Neural cell (in vitro differentiated cells): ENCODE data around the gene INO80. TPM values are rescaled to one million over a fixed set of nuclear protein-coding genes. Genes with fewer than 3 reads are reported as not detected.

Experiments used
- H2AFZ ChIP-seq: fragments of 200-600, 300-800 bp; sonication (generic), shearing (Covaris generic); 2 replicates; pipeline ENCODE4 v1.6.0; 2014; ENCODE audit warnings: low read depth, mild to moderate bottlenecking, antibody characterized with exemption, low read length, moderate library complexity
- H3F3A ChIP-seq: fragments of 200-600 bp; shearing (Covaris generic); 2 replicates; pipeline ENCODE4 v1.6.1; 2016; ENCODE audit warnings: mild to moderate bottlenecking, moderate library complexity, mixed read lengths, antibody characterized with exemption, low read length; ENCODE audit not compliant: insufficient read depth, poor library complexity, severe bottlenecking
- H3K27ac ChIP-seq: fragments of 200-600, 300-800 bp; sonication (generic), shearing (Covaris generic); 2 replicates; pipeline ENCODE4 v1.5.1; 2014; ENCODE audit warnings: mild to moderate bottlenecking, low read length, moderate library complexity
- H3K27me3 ChIP-seq: fragments of 300-800, 200-600 bp; sonication (generic), shearing (Covaris generic); 2 replicates; pipeline ENCODE4 v1.6.0; 2014; ENCODE audit warnings: mild to moderate bottlenecking, low read depth, low read length, moderate library complexity; ENCODE audit not compliant: insufficient read depth
- H3K36me3 ChIP-seq: fragments of 300-800, 200-600 bp; sonication (generic), shearing (Covaris generic); 2 replicates; pipeline ENCODE4 v1.5.1; 2014; ENCODE audit warnings: mild to moderate bottlenecking, antibody characterized with exemption, low read length, moderate library complexity; ENCODE audit not compliant: insufficient read depth
- H3K4me2 ChIP-seq: fragments of 300-800, 200-600 bp; sonication (generic), shearing (Covaris generic); 2 replicates; pipeline ENCODE4 v1.6.0; 2014; ENCODE audit warnings: mild to moderate bottlenecking, low read length
- H3K4me3 ChIP-seq: fragments of 300-800, 200-600 bp; sonication (generic), shearing (Covaris generic); 2 replicates; pipeline ENCODE4 v1.5.1; 2014; ENCODE audit warnings: mild to moderate bottlenecking, low read length, moderate library complexity
- H3K79me2 ChIP-seq: fragments of 200-600 bp; shearing (Covaris generic); replicated peaks from 2 replicates; pipeline ENCODE4 v1.6.0; 2014; ENCODE audit warnings: mild to moderate bottlenecking, low read length, moderate library complexity; ENCODE audit not compliant: insufficient read depth
- H3K9ac ChIP-seq: fragments of 300-800, 200-600 bp; sonication (generic), shearing (Covaris generic); 2 replicates; pipeline ENCODE4 v1.6.1; 2016; ENCODE audit warnings: mild to moderate bottlenecking, low read length, mixed read lengths
- H3K9me2 ChIP-seq: fragments of 200-600 bp; shearing (Covaris generic); 2 replicates; pipeline ENCODE4 v1.6.1; 2016; ENCODE audit warnings: mild to moderate bottlenecking, low read length, mixed read lengths; ENCODE audit not compliant: insufficient read depth
- H3K9me3 ChIP-seq: fragments of 200-600, 300-800 bp; sonication (generic), shearing (Covaris generic); 2 replicates; pipeline ENCODE4 v1.6.1; 2016; ENCODE audit warnings: mild to moderate bottlenecking, mixed run types, low read length, moderate library complexity, mixed read lengths
- H4K20me1 ChIP-seq: fragments of 200-600 bp; shearing (Covaris generic); 2 replicates; pipeline ENCODE4 v1.6.1; 2016; ENCODE audit warnings: mild to moderate bottlenecking, mixed run types; ENCODE audit not compliant: insufficient read depth
- CTCF ChIP-seq: fragments of 450-650 bp; IDR thresholded peaks from 2 replicates; pipeline ENCODE4 v1.5.1; 2014; ENCODE audit warnings: antibody characterized with exemption, mild to moderate bottlenecking, moderate library complexity; ENCODE audit not compliant: poor library complexity, severe bottlenecking
- EP300 ChIP-seq: fragments of 450-650 bp; conservative IDR thresholded peaks from 2 replicates; pipeline ENCODE4 v1.6.1; 2014; ENCODE audit warnings: antibody characterized with exemption, mild to moderate bottlenecking, moderate library complexity; ENCODE audit not compliant: poor library complexity, severe bottlenecking
- EZH2 ChIP-seq: fragments of 200-600, 300-800 bp; shearing (Covaris generic), sonication (generic); IDR thresholded peaks from 2 replicates; pipeline ENCODE4 v1.6.1; 2014; ENCODE audit warnings: antibody characterized with exemption, low read length, borderline replicate concordance, mild to moderate bottlenecking; ENCODE audit not compliant: insufficient read depth, poor library complexity, severe bottlenecking
- MXI1 ChIP-seq: fragments of 450-650 bp; conservative IDR thresholded peaks from 2 replicates; pipeline ENCODE4 v1.6.1; 2014; ENCODE audit warnings: antibody characterized with exemption, mild to moderate bottlenecking; ENCODE audit not compliant: poor library complexity, severe bottlenecking
- POLR2AphosphoS5 ChIP-seq: IDR thresholded peaks from 2 replicates; pipeline ENCODE4 v1.6.1; 2012
- RAD21 ChIP-seq: fragments of 450-650 bp; conservative IDR thresholded peaks from 2 replicates; pipeline ENCODE4 v1.6.1; 2014; ENCODE audit warnings: antibody characterized with exemption, mild to moderate bottlenecking, moderate library complexity
- REST ChIP-seq: IDR thresholded peaks from 2 replicates; pipeline ENCODE4 v1.6.1; 2012; ENCODE audit warnings: borderline replicate concordance
- SMC3 ChIP-seq: fragments of 450-650 bp; conservative IDR thresholded peaks from 2 replicates; pipeline ENCODE4 v1.6.1; 2014; ENCODE audit warnings: antibody characterized with exemption, mild to moderate bottlenecking, moderate library complexity; ENCODE audit not compliant: poor library complexity
- TAF1 ChIP-seq: IDR thresholded peaks from 2 replicates; pipeline ENCODE4 v1.6.1; 2012; ENCODE audit warnings: low read depth
- polyA plus RNA-seq: library from polyadenylated mRNA; depleted of rRNA; stranded (reverse); fragments of >200 nt; gene quantifications from 2 replicates; pipeline ENCODE4 v1.2.3, GENCODE V29; 2014

Gene INO80
- polyA plus RNA-seq, 1 donor from 2014 or later: 8.4 TPM

GRCh38 chr15:41020311-41020710, 95.8 kb downstream of the INO80 start:
- Histone ChIP-seq H3K9me3 (no peaks in the 10 kb centered on the region), H3K27ac (no peak overlapping the region), H3K9me2 (no peaks in the 10 kb centered on the region), H2AFZ (no peak overlapping the region), H3K27me3 (no peaks in the 10 kb centered on the region), H3K4me3 (no peak overlapping the region), H3K36me3 (no peaks in the 10 kb centered on the region), H3K79me2 (no peaks in the 10 kb centered on the region), H4K20me1 (no peaks in the 10 kb centered on the region), H3K9ac (no peak overlapping the region), H3F3A (no peaks in the 10 kb centered on the region), H3K4me2 (no peak overlapping the region)
- no peak for TF ChIP-seq EP300
- TF ChIP-seq EZH2: no peak
- TF ChIP-seq CTCF: no peak
- TF ChIP-seq TAF1: no peak
- TF ChIP-seq RAD21: no peak
- no peak for TF ChIP-seq REST
- no peak for TF ChIP-seq POLR2AphosphoS5
- TF ChIP-seq MXI1: no peak
- no peak for TF ChIP-seq SMC3

GRCh38 chr15:41019174-41019573, 96.9 kb downstream of the INO80 start:
- no peaks in the 10 kb centered on the region for H3K9me3 ChIP-seq
- H4K20me1 ChIP-seq: no peaks in the 10 kb centered on the region
- H2AFZ ChIP-seq: no peak overlapping the region
- no peaks in the 10 kb centered on the region for H3K27me3 ChIP-seq
- no peak overlapping the region for H3K9ac ChIP-seq
- no peaks in the 10 kb centered on the region for H3K36me3 ChIP-seq
- H3K4me3 ChIP-seq: no peak overlapping the region
- no peak overlapping the region for H3K4me2 ChIP-seq
- H3K79me2 ChIP-seq: no peaks in the 10 kb centered on the region
- H3K27ac ChIP-seq: no peak overlapping the region
- no peaks in the 10 kb centered on the region for H3F3A ChIP-seq
- H3K9me2 ChIP-seq: no peaks in the 10 kb centered on the region
- no peak for TF ChIP-seq POLR2AphosphoS5
- TF ChIP-seq REST: no peak
- no peak for TF ChIP-seq CTCF
- no peak for TF ChIP-seq EZH2
- TF ChIP-seq RAD21: no peak
- TF ChIP-seq EP300: no peak
- TF ChIP-seq SMC3: no peak
